Body of pancreas (tissue), 4 donors: ENCODE results near the gene SUGCT.

Source experiments
- CTCF ChIP-seq, 7 experiments: fragments of 450-650 bp in 4 of 7; fragments of 200-600 bp in 3 of 7; sonication (generic) in 3 of 7; IDR thresholded peaks; one replicate each; pipeline ENCODE4 v1.5.1; 2016 to 2019; ENCODE audit warnings: antibody characterized with exemption in 7 of 7
- POLR2A ChIP-seq, 3 donors: fragments of 450-650 bp; IDR thresholded peaks; one replicate each; pipeline ENCODE4 v1.6.1; 2016; ENCODE audit warnings: antibody characterized with exemption in 3 of 3, mild to moderate bottlenecking in 2 of 3

- TF ChIP-seq POLR2A (IDR thresholded peaks at IDR 0.05) (no peak), CTCF (IDR thresholded peaks at IDR 0.05) (no peak)
Observed at GRCh38 chr7:40887099-40887498, 752.3 kb downstream of the SUGCT start.
